ENCODE results near the gene SMS.

The SMS gene

GRCh38 chrX:21975812-21976211 lies 35.3 kb downstream of the SMS start:
- Histone ChIP-seq H3K9ac (ENCODE audit: low read depth, low read length) (no peak overlapping the region), H3K9me3 (ENCODE audit: control insufficient read depth, insufficient read depth, low read length) (no peaks in the 10 kb centered on the region), H3K36me3 (ENCODE audit: insufficient read depth, low read length) (peaks cover 50% of the 10 kb centered on the region), H3K4me1 (ENCODE audit: insufficient read depth, low read length) (0 out of 2 replicates have a peak, but pooled peaks cover 16% of the 10 kb centered on the region)

- peaks cover 45% of the 10 kb centered on the region for H3K36me3 ChIP-seq (ENCODE audit: insufficient read depth, low read length)
These were observed 37.8 kb downstream of the SMS start for GRCh38 chrX:21978346-21978745.

GRCh38 chrX:21982311-21982710 lies 41.8 kb downstream of the SMS start:
- Histone ChIP-seq H3K36me3 (ENCODE audit: insufficient read depth, low read length) (peaks cover 27% of the 10 kb centered on the region), H3K9me3 (ENCODE audit: control insufficient read depth, insufficient read depth, low read length) (no peaks in the 10 kb centered on the region), H3K4me1 (ENCODE audit: insufficient read depth, low read length) (no peaks in the 10 kb centered on the region), H3K9ac (ENCODE audit: low read depth, low read length) (no peak overlapping the region)

More at GRCh38 chrX:21978346-21978745, 37.8 kb downstream of the SMS start:
- H3K9ac ChIP-seq (ENCODE audit: low read depth, low read length): no peak overlapping the region
- no peaks in the 10 kb centered on the region for H3K4me1 ChIP-seq (ENCODE audit: insufficient read depth, low read length)
- H3K9me3 ChIP-seq (ENCODE audit: control insufficient read depth, insufficient read depth, low read length): no peaks in the 10 kb centered on the region

- Histone ChIP-seq H3K9me3 (ENCODE audit: control insufficient read depth, insufficient read depth, low read length) (no peaks in the 10 kb centered on the region), H3K9ac (ENCODE audit: low read depth, low read length) (no peak overlapping the region), H3K4me1 (ENCODE audit: insufficient read depth, low read length) (no peaks in the 10 kb centered on the region), H3K36me3 (ENCODE audit: insufficient read depth, low read length) (peaks cover 30% of the 10 kb centered on the region)
These were observed 44.8 kb downstream of the SMS start for GRCh38 chrX:21985332-21985777.

GRCh38 chrX:21986596-21986995 lies 46.1 kb downstream of the SMS start:
- Histone ChIP-seq H3K4me1 (ENCODE audit: insufficient read depth, low read length) (no peaks in the 10 kb centered on the region), H3K9me3 (ENCODE audit: control insufficient read depth, insufficient read depth, low read length) (no peaks in the 10 kb centered on the region), H3K9ac (ENCODE audit: low read depth, low read length) (no peak overlapping the region), H3K36me3 (ENCODE audit: insufficient read depth, low read length) (peaks cover 38% of the 10 kb centered on the region)

- H3K36me3 ChIP-seq (ENCODE audit: insufficient read depth, low read length): peaks cover 48% of the 10 kb centered on the region
- no peak overlapping the region for H3K9ac ChIP-seq (ENCODE audit: low read depth, low read length)
- H3K4me1 ChIP-seq (ENCODE audit: insufficient read depth, low read length): no peaks in the 10 kb centered on the region
- no peaks in the 10 kb centered on the region for H3K9me3 ChIP-seq (ENCODE audit: control insufficient read depth, insufficient read depth, low read length)
These were observed 48.9 kb downstream of the SMS start for GRCh38 chrX:21989384-21989783.

GRCh38 chrX:21990832-21991231 lies 50.3 kb downstream of the SMS start:
- Histone ChIP-seq H3K36me3 (ENCODE audit: insufficient read depth, low read length) (peaks cover 48% of the 10 kb centered on the region), H3K9ac (ENCODE audit: low read depth, low read length) (no peak overlapping the region), H3K9me3 (ENCODE audit: control insufficient read depth, insufficient read depth, low read length) (no peaks in the 10 kb centered on the region), H3K4me1 (ENCODE audit: insufficient read depth, low read length) (no peaks in the 10 kb centered on the region)

- Histone ChIP-seq H3K4me1 (ENCODE audit: insufficient read depth, low read length) (no peaks in the 10 kb centered on the region), H3K36me3 (ENCODE audit: insufficient read depth, low read length) (peaks cover 43% of the 10 kb centered on the region), H3K9me3 (ENCODE audit: control insufficient read depth, insufficient read depth, low read length) (no peaks in the 10 kb centered on the region), H3K9ac (ENCODE audit: low read depth, low read length) (no peak overlapping the region)
These were observed 51.0 kb downstream of the SMS start for GRCh38 chrX:21991504-21991903.

GRCh38 chrX:21993265-21993664 lies 52.8 kb downstream of the SMS start:
- Histone ChIP-seq H3K9ac (ENCODE audit: low read depth, low read length) (no peak overlapping the region), H3K9me3 (ENCODE audit: control insufficient read depth, insufficient read depth, low read length) (no peaks in the 10 kb centered on the region), H3K36me3 (ENCODE audit: insufficient read depth, low read length) (peaks cover 34% of the 10 kb centered on the region), H3K4me1 (ENCODE audit: insufficient read depth, low read length) (no peaks in the 10 kb centered on the region)

- Histone ChIP-seq H3K9me3 (ENCODE audit: control insufficient read depth, insufficient read depth, low read length) (no peaks in the 10 kb centered on the region), H3K4me1 (ENCODE audit: insufficient read depth, low read length) (no peaks in the 10 kb centered on the region), H3K9ac (ENCODE audit: low read depth, low read length) (no peak overlapping the region), H3K36me3 (ENCODE audit: insufficient read depth, low read length) (peaks cover 20% of the 10 kb centered on the region)
These were observed 56.5 kb downstream of the SMS start for GRCh38 chrX:21996872-21997455.

GRCh38 chrX:21998037-21998436 lies 57.5 kb downstream of the SMS start:
- Histone ChIP-seq H3K4me1 (ENCODE audit: insufficient read depth, low read length) (no peaks in the 10 kb centered on the region), H3K36me3 (ENCODE audit: insufficient read depth, low read length) (peaks cover 12% of the 10 kb centered on the region), H3K9ac (ENCODE audit: low read depth, low read length) (no peak overlapping the region), H3K9me3 (ENCODE audit: control insufficient read depth, insufficient read depth, low read length) (no peaks in the 10 kb centered on the region)

GRCh38 chrX:22004866-22005265 lies 64.4 kb downstream of the SMS start:
- H3K36me3 ChIP-seq (ENCODE audit: insufficient read depth, low read length): peaks cover 3% of the 10 kb centered on the region; the same call in 1 of the 2 replicates

GRCh38 chrX:22012051-22012450 lies 71.5 kb downstream of the SMS start:
- peaks cover 3% of the 10 kb centered on the region; the same call in 1 of the 2 replicates for H3K36me3 ChIP-seq (ENCODE audit: insufficient read depth, low read length)
- H3K4me1 ChIP-seq (ENCODE audit: insufficient read depth, low read length): no peaks in the 10 kb centered on the region
- no peaks in the 10 kb centered on the region; the same call in 1 of the 2 replicates for H3K9me3 ChIP-seq (ENCODE audit: control insufficient read depth, insufficient read depth, low read length)
- no peak overlapping the region for H3K9ac ChIP-seq (ENCODE audit: low read depth, low read length)

More at GRCh38 chrX:22004866-22005265, 64.4 kb downstream of the SMS start:
- no peak overlapping the region for H3K9ac ChIP-seq (ENCODE audit: low read depth, low read length)
- H3K4me1 ChIP-seq (ENCODE audit: insufficient read depth, low read length): no peaks in the 10 kb centered on the region
- H3K9me3 ChIP-seq (ENCODE audit: control insufficient read depth, insufficient read depth, low read length): no peaks in the 10 kb centered on the region

- no peaks in the 10 kb centered on the region for H3K4me1 ChIP-seq (ENCODE audit: insufficient read depth, low read length)
- no peaks in the 10 kb centered on the region; the same call in 1 of the 2 replicates for H3K9me3 ChIP-seq (ENCODE audit: control insufficient read depth, insufficient read depth, low read length)
- no peak overlapping the region for H3K9ac ChIP-seq (ENCODE audit: low read depth, low read length)
- H3K36me3 ChIP-seq (ENCODE audit: insufficient read depth, low read length): peaks cover 2% of the 10 kb centered on the region; the same call in 1 of the 2 replicates
These were observed 72.4 kb downstream of the SMS start for GRCh38 chrX:22012931-22013330.

- Histone ChIP-seq H3K4me1 (ENCODE audit: insufficient read depth, low read length) (no peaks in the 10 kb centered on the region), H3K9ac (ENCODE audit: low read depth, low read length) (no peak overlapping the region), H3K36me3 (ENCODE audit: insufficient read depth, low read length) (no peaks in the 10 kb centered on the region), H3K9me3 (ENCODE audit: control insufficient read depth, insufficient read depth, low read length) (no peaks in the 10 kb centered on the region; the same call in 1 of the 2 replicates)
These were observed 74.7 kb downstream of the SMS start for GRCh38 chrX:22015139-22015750.

All from ES-I3 (cell line).